Endometrium (tissue), 2 donors: ENCODE results near the gene EPN2.

Source experiments
- FAIRE-seq: peaks from 2 replicates; lab custom pipeline; 2012; peaks lifted over from hg19 to GRCh38; lab: Jason Lieb, UNC
- donor health status: control.
- donor health status: control.

The EPN2 gene

DNA sequence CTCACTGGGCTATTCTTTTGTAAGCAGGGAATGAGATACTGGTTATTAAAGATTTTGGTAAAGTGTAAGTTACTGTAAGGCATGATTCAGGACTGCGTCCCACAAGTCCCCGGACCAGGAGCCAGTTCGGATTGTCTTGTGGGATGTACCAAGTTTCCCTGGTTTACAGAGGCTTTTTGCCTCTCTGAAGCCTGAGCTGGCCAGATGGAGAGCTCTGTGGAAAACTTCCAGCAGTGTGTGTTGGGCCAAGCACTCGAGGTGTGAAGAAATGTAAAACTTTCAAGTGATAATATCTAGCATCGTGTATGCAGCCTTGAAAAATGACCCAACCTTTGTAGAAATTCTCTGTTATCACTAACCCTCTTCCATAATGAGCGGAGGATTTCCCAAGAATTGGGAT lies 2.4 kb downstream of the EPN2 start:
- FAIRE-seq = no peak

DNA sequence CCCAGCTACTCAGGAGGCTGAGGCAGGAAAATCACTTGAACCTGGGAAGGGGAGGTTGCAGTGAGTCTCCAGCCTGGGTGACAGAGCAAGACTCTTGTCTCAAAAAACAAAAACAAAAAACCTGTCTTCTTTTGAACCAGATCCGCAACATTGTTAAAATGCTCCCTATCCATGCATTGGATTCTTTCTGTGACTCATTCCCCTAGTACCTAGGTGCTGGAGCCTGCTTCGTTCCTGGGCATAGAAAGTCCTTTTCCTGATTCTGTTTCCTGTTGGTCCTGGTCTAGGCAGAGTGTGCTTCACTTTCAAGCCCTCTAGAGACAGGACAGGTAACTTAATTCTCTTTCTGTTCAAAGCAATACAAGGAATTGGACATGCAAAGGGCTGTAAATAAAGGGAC lies 5.2 kb downstream of the EPN2 start:
- FAIRE-seq = no peak

DNA sequence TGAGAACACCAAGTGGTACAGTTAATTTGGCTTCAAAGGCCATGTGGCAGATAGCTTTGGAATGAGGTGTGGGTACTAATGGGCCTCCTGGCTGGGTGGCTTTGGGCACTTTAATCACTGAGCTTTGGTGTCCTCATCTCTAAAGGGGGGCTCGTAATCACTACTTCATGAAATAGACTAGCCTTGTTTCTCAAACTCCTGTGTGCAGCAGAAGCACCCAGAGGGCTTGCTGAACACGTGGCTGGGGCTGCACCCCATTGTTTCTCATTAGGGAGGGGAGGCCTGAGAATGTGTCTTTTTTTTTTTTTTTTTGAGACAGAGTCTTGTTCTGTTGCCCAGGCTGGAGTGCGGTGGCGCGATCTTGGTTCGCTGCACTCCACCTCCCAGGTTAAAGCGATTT lies 5.8 kb downstream of the EPN2 start:
- no peak for FAIRE-seq

DNA sequence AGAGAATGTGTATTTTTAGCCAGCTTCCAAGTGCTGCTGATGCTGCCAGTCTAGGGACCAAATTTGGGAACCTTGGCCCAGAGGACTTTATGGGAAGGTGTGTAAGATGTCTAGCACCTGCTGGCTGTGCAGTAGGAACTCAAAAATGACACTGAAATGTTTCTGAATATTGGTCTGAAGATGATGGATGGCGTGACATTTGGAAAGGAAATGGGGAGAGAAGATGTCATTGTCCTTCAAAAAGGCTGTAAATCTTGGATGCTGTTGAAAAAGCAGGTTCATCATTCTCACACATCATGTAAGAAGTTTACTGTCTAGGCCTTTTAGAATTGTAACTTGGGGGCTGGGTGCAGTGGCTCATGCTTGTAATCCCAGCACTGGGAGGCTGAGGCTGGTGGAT lies 6.7 kb downstream of the EPN2 start:
- FAIRE-seq = no peak

DNA sequence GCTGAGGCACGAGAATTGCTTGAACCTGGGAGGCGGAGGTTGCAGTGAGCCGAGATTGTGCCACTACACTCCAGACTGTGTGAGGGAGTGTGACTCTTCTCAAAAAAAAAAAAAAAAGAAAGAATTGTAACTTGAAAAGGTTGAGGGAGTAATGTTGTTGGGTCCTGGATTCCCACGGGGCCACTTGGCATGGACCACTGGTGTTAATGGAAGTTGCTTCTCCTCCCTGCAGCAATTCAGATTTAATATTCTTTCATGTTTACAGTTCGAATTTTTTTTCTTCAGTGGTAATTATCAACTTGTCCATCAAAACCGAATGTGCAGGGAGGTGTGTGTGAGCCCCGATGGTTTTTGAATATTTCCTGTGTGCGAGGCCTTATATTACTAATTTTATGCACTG lies 7.2 kb downstream of the EPN2 start:
- FAIRE-seq = no peak

DNA sequence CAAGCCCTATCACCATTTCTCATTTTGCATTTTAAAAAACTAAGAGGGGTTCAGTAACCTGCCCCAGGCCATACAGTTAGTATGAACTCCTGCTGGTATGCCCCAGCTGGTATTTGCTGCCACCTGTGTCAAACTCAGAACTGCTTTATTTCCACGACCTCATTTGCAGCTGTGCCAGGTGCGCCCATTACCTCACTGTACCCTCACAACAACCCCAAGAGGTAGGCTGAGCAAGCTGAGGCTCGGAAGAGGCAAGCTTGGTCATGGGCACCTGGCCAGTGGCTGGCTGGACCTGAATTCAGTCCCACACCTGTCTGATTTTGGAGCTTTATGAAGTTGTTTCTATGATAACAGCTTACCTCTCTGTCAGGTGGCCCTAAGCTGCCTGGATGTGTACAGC lies 7.6 kb downstream of the EPN2 start:
- no peak for FAIRE-seq

DNA sequence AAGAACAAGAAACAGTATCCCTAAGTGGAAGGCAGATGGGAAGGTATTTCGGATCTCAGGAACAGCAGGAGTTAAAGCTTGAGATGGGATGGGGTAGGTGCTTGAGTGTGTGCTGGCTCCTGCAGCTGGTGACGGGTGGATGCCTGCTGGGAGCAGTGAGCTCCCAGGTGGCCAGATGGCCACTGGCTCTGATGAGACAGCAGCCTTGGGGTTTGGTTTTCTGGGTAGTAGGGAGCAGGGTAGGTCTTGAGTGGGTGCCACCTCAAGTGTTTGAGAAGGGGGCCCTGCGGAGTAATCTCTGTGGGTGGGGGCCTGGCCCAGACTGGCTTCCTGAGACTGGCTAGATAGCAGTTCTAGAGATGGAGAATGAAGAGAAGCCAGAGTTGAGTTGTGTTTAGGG lies 10.3 kb downstream of the EPN2 start:
- FAIRE-seq = no peak

DNA sequence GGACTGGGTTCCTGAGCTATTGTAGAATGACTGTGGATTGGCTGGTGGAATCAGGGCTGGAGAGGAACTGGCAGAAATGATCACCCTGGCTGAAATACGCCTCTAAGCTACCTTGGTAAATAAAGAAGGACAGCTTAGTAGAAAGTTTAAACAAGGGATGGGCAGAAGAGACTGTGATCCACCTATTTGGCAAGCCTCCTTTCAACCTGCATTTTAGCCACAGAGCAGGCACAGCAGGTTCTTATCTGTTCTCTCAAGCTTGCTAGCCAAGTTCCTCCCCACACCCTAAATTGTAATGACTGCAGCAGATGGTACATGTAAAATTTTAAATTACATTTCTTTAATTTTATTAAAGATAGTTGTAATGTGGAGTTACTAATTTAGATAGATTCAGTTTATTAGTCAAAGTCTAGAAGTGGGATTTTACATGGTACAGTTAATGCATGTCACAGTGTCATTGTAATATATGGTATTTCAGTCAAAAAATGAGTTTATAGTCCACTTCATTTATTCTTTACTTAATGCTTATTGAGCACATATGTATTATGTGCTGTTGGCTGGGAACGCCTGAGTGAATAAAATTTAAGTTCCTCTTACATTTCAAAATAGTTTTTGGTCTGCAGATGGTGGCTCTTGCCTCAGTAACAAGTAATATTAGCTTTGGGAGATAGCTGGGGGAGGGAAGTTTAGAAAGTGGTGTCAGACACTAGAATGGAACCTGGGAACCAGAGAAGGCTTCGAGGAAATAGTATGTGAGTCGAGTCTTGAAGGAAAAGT lies 11.2 kb downstream of the EPN2 start:
- FAIRE-seq = no peak

DNA sequence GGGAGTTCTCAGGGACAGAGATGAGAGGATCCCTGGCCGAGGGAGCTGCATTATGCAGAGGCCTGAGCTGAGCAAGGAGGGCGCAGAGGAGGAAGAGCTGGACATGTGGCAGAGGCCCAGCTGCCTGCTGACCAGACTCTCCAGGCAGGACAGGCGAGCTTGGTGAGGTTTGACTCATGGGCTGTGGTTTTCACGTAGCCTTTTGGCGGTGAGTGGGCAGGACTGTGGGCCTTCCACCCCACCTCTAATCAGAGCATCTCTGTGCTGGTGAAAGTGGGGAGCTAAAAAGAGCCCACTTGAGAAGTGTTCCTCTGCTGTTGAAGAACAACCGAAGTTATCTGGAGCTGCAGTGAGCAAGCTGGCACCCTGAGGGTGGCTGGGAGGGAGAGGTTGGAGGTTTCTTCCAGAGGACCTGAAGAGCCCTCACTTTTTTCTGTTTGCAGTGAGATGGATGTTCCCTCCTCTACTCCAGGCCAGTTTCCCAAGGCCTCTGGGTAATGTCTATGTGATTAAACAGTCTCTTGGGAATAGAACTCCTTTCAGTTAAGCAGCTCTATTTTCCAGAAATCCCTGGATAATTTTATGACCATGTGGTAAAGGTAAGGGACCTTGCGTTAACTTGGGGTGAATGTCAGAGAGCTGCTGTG lies 11.9 kb downstream of the EPN2 start:
- no peak for FAIRE-seq

DNA sequence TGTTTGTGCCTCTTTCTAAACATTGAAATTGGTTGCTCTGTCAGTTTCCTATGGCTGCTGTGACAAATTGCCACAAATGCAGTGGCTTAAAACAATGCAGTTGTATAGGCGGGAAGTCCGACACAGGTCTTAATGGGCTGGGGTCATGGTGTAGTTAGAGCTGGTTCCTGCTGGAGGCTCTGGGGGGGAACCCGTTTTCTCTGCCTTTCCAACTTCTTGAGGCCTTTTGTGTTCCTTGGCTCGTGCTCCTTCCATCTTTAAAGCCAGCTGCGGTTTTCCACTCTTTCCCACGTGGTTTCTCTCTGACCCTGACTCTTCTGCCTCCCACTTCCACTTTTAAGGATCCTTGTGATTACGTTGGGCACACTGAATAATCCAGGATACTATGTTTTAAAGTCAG lies 12.5 kb downstream of the EPN2 start:
- no peak for FAIRE-seq

DNA sequence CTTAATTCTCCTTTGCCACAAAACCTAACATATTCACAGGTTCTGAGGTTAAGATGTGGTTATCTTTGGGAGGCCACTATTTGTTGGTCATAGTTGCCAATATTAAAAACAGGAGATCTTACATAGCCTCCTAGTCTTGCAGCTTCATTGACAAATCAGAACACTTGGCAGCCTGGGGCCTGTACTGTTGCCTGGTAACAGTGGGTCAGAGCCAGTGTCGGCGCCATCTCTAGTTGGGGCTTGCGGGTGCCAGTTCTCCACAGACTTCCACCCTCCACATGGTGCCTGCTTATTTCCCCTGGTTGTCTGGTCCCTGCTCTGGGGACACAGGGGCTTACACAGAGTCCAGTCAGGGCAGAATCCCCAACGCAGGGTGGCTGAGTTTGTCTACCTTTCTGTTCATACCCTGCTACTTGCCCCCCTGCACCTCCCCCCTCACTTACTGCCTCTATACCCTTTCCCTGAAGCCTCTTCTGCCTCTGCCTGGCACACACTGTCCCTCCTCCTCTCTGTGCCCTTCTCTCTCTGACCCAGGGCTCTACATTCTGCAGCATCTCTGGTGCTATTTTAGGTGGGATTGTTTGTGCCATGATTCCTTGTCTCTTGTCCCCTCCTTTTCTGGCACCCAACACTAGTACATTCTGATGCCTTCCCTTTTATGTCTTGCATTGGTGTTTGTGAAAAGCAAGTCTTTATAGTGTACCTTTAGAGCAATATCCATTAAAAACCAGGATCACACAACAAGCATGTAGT lies 13.4 kb downstream of the EPN2 start:
- no peak for FAIRE-seq

DNA sequence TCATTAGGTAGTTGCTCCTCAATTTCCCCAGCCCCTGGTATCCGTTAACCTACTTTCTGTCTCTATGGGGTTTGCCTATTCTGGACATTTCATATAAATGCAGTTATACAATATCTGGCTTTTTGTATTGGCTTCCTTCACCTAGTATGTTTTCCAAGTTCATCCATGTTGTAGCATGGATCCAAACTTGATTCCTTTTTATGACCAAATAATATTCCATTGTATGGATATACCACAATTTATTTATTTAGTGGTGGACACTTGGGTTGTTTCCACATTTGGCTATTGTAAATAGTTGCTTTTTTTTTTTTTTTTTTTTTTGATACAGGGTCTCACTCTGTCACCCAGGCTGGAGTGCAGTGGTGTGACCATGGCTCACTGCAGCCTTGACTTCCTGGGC lies 15.9 kb downstream of the EPN2 start:
- FAIRE-seq = no peak

DNA sequence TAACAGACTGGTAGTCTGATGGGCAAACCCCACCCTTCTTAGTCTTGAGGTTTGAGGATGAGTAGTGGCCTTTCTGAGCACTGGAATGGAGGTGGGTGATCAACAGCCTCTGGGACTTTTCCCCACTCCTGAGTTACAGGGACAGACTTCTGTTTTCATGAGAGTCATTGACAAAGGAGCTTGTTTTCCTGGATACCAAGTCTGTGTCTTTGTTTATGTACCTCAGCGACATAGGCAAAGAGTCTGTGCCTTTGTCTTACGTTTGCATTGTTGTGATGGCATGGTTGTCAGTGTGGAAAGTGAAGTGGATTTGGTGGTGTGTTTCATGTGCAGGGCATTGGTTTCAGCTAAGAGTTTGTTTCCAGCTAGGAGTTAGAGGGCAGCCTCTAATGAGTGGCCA lies 17.5 kb downstream of the EPN2 start:
- no peak for FAIRE-seq

DNA sequence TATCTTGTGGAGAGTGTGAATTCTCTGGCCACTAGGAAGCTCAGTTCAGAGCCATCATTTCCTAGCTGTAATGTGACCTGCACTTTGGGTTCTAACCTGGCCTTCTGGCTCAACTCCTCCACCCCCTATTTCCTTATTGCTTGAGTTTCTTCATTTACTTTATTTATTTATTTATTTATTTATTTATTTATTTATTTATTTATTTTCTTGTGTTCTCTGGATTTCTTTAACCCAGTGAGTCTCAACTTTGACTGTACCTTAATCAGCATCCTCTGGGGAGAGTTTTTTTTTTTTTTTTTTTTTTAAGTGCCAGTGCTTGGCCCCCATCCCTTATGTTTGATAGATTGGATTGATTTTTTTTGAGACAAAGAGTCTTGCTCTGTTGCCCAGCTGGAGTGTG lies 18.1 kb downstream of the EPN2 start:
- FAIRE-seq = no peak

DNA sequence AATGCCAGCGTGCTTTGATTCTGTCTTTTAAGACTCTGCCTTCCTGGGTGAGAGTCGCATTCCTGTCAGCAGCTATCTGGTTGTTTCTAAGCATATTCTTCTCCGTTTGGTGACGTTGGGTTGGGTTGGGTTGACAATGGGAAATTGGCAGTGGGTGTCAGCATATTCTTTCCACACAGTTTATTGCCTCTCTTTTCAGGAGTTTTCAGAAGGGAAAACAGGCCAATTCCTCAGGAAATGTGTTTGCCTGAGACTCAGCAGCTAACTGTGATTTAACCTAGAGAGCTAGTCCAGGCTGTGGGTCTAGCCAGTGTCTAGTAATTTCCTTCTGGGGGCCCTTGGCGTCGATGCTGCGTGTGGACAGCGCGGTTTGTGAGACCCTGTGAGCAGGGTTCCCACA lies 21.2 kb downstream of the EPN2 start:
- no peak for FAIRE-seq

DNA sequence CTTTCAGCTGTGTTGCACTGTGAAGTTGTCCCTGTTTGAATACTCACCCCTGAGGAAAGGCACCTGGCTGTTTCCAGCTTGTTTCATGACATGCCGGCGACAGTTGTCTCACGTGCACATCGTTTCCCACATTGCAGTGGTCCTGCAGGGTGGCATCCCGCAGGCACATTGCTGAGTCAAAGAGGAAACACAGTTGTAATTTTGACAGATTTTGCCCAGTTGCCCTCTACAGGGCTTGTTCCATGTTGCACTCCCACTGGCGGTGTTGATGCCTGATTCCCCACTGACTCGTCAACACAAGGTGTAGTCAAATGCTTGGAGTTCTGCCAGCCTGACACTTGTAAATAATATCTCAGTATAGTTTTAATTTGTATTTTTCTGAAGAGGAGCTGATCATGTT lies 23.8 kb downstream of the EPN2 start:
- FAIRE-seq = no peak

DNA sequence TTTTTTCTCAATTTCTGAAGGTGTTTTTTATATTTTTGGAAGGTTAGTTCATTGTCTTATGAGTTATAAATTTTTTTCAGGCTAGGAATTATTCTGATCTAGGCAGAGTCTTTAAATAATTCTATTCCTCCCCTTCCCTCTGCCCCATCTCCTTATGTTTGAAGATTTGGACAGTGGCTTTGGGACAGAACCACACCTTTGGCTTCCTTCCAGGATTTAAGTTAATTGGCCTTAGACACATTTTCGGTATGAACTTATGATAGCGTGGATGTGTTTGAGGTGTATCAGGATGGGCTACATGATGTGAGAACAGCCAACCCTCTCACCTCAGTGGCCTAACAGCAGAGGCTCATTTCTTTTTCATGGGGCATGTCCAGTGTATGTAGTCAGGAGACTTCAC lies 24.3 kb downstream of the EPN2 start:
- FAIRE-seq = no peak

DNA sequence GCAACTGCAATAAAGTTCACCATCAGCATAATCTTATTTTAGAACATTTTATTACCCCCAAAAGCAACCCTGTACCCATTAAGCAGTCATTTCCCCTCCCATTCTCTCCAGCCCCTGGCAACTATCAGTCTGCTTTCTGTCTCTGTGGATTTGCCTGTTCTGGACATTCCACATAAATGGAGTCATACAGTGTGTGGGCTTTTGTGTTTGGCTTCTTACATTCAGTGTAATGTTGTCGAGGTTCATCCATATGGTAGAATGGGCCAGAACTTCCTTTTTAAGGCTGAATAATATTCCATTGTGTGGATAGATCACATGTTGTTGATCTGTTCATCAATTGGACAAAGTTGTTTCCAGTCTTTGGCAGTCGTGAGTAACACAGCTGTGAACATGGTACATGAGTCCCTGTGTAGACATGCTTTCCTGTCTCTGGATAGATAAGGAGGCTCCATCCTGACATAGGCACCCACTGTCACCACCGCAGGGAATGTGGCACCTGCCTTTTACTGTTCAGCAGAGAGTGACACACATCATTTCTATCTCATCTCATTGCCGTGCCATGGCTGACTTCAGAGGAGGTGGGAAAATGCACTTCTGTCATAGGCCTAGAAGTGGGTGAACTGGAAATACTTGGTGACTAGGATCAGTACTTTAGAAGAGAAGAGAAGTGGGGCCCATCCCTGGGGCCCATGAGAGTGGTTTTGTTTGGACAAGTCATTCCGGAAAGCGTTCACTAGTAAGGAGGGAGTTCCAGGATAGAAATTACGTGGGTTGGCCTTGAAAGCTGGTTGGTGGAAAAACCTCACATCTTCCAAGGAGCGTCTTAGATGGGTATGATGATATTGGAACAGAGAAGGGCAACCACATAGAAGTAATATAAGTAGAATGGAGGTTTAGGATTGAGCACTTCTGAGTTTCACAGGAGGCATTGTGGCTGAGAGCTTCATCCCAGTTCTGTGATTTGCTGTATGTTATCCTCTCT lies 25.8 kb downstream of the EPN2 start:
- FAIRE-seq = peak; percentile 88

DNA sequence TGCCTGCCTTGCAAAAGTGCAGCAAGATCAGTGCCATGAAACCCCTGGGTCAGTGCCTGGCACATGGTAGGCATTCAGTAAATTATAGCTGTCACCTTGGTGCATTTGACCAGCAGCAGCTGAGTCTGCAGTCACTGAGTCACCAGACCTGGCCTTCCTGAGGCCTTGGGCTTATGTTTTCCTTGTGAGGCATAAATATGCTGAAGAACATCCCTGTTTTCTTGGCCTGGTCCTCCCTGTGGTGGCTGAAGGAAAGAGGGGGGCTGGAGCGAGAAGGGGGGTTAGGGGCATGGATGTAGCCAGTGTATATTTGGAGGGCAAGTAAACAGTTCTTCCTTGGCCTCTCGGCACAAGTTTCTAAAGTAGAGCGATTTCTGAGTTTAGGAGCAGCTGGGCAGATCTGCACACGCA lies 26.5 kb downstream of the EPN2 start:
- no peak for FAIRE-seq

DNA sequence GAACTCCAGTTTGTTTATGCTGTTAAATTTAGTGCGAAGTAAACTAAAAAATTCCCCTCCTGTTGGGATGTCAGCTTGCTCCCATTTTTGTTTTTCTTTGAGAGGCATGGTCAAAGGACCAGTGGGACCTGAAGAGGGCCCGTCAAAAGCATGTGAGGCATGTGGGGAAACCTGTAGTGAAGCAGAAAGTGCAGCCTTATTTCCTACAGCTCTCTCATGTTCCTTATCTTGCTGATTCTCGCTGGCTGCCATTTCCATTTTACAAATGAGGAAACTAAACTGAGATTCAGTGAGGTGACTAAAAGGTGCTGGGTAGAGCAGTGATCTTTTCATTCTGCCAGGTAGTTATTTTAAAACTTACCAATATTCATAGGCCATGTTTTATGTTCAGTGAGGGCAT lies 27.1 kb downstream of the EPN2 start:
- no peak for FAIRE-seq

DNA sequence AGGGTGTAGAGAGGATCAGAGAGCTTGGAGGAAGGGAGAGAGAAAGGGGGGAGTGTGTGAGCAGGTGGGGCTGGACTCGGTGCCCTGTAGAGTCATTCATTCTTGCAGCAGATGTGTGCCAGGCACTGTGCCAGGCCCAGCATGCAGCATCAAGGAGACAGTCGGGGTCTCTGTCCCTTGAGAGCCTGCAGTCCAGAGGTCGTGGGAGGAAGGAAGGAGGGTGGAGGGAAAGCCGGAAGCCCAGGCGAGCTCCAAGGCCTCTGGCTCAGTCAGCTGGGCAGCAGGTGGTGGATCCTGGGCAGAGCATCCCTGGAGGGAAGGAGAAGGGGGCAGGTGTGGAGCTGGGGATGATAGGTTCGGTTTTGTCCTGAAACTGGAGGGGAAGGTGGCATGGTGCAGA lies 27.5 kb downstream of the EPN2 start:
- FAIRE-seq = no peak

DNA sequence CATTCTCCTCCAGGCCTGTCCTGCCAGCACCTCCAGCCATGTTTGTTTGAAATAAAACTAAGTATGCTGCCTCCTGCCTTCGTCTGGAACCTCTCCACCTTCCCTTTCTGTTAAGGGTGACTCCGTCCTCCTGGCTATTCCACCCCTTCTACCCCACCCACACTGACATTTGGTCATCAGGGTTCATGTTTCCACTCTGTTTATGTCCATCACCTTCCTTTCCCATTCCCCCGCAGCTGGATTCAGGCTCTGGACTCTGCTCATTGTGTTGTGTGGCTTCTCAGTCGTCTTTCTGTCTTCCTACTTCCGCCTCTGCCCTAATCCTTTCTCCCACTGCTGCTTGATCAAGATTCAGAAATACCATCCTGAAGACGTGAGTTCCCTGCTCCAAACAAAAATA lies 28.6 kb downstream of the EPN2 start:
- no peak for FAIRE-seq
